ENCODE results near the gene MEFV. TPM values are rescaled to one million over a fixed set of nuclear protein-coding genes. Genes with fewer than 3 reads are reported as not detected.
"Not testable (repeated sequence)": the region's sequence is repeated elsewhere in the genome, so short reads cannot be mapped to it uniquely, and the experiment has no call there.

The MEFV gene
- total RNA-seq, 2 donors from 2014 or later: 3.5 to 6.1 TPM

GRCh38 chr16:3212006-3212405, 44.4 kb downstream of the MEFV start:
- ATAC-seq (ENCODE audit: insufficient number of reproducible peaks, low FRiP score, low read depth) (no peak), DNase-seq (ENCODE audit: low spot score) (no peak)
- Histone ChIP-seq H3K36me3 (no peaks in the 10 kb centered on the region), H3K9me3 (no peaks in the 10 kb centered on the region), H3K27ac (no peak overlapping the region), H3K4me3 (no peak overlapping the region), H3K4me1 (ENCODE audit: control insufficient read depth in 1 of 2, low read depth in 2 of 2) (no peaks in the 10 kb centered on the region), H3K27me3 (replicated peaks; ENCODE audit: insufficient read depth) (no peaks in the 10 kb centered on the region)
- no peak for TF ChIP-seq CTCF (IDR thresholded peaks at IDR 0.05)

DNA sequence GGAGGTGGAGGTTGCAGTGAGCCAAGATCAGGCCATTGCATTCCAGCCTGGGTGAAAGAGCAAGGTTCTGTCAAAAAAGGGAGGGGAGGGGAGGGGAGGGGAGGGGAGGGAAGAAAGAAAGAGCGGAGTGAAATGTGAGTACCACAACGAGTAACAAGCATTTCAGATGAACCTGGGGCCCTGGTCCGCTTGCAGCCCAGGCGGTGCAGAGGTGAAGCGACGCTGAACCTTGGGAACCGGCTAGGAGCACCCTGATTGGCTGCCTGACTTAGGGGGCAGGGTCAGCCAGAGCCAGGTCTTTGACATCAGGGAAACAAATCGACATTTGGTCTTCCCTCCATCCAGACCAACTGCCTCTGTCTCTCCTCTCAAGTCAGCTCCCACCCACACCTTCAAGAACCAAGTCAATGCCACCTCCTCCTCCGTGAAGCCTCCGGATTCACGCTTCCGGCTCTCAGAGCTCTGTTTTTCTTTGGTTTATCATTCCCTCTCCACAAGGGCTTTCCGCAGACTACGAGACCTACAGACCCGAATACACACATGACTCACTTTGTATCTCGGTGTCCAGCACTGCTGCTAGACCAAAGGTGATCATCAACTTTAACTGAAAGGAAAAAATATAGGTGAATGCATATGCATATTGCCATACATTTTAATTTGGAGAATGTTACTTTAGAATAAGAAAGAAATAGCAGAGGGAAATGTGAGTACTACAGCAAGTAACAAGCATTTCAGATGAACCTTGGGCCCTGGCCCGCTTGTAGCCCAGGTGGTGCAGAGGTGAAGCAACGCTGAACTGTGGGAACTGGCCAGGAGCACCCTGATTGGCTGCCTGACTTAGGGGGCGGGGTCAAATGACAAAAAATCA, 49.1 kb downstream of the MEFV start:
- no peak overlapping the region for H3K27ac ChIP-seq
- no peak for TF ChIP-seq CTCF (IDR thresholded peaks at IDR 0.05)
- H3K36me3 ChIP-seq: no peaks in the 10 kb centered on the region
- peaks cover 6% of the 10 kb centered on the region for H3K9me3 ChIP-seq
- no peak for ATAC-seq (ENCODE audit: insufficient number of reproducible peaks, low FRiP score, low read depth)
- H3K27me3 ChIP-seq (replicated peaks; ENCODE audit: insufficient read depth): no peaks in the 10 kb centered on the region
- H3K4me1 ChIP-seq (ENCODE audit: control insufficient read depth in 1 of 2, low read depth in 2 of 2): no peaks in the 10 kb centered on the region
- no peak overlapping the region for H3K4me3 ChIP-seq
- no peak for DNase-seq (ENCODE audit: low spot score)

DNA sequence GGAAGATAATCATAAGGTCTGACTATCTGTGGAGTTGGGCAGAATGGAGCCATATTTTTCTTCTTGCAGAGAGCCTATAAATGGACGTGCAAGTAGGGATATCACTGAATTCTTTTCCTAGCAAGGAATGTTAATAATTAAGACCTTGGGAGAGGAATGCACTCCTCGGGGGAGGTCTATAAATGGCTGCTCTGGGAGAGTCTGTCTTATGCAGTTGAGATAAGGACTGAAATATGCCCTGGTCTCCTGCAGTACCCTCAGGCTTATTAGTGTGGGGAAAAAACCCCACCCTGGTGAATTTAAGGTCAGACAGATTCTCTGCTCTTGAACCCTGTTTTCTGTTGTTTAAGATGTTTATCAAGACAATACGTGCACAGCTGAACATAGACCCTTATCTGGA, 50.5 kb downstream of the MEFV start:
- not testable (repeated sequence) for DNase-seq (ENCODE audit: low spot score); ATAC-seq (ENCODE audit: insufficient number of reproducible peaks, low FRiP score, low read depth); H3K9me3 ChIP-seq; H3K27ac ChIP-seq; H3K4me3 ChIP-seq; H3K4me1 ChIP-seq (ENCODE audit: control insufficient read depth in 1 of 2, low read depth in 2 of 2); H3K36me3 ChIP-seq; H3K27me3 ChIP-seq (replicated peaks; ENCODE audit: insufficient read depth)

GRCh38 chr16:3202903-3203539, 53.4 kb downstream of the MEFV start:
- no peak for DNase-seq (ENCODE audit: low spot score)
- no peak for TF ChIP-seq CTCF (IDR thresholded peaks at IDR 0.05)
- no peak for ATAC-seq (ENCODE audit: insufficient number of reproducible peaks, low FRiP score, low read depth)
- no peaks in the 10 kb centered on the region for H3K4me1 ChIP-seq (ENCODE audit: control insufficient read depth in 1 of 2, low read depth in 2 of 2)
- H3K36me3 ChIP-seq: no peaks in the 10 kb centered on the region
- H3K27me3 ChIP-seq (replicated peaks; ENCODE audit: insufficient read depth): no peaks in the 10 kb centered on the region
- peaks cover 6% of the 10 kb centered on the region for H3K9me3 ChIP-seq
- H3K27ac ChIP-seq: no peak overlapping the region
- no peak overlapping the region for H3K4me3 ChIP-seq

DNA sequence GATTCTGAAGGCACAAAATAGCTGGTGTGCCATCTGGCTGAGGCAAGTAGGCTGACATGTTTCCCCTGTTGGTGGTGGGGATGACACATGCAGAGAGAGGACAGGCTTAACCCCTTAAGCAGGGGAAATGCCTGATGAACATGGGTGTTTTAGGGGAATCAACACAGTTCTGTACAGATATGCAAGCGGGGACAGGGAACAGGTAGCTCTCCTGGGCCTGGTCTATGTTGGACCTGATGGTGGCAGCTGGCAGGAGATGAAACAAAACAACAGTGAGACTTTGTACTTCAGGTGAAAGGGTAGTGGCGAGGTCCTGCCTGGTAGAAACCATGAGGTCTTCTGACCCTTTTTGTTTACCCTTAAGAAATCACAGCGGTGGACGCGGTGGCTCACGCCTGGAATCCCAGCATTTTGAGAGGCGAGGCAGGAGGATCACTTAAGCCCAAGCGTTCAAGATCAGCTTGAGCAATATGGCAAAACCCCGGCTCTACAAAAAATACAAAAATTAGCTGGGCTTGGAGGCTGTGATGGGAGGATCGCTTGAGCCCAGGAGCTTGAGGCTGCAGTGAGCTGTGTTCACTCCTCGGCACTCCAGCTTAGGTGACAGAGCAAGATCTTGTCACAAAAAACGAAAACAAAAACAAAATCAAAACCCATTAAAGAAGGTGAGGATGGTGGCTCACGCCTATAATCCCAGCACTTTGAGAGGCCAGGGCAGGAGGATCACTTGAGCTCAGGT, 57.9 kb downstream of the MEFV start:
- H3K4me1 ChIP-seq (ENCODE audit: control insufficient read depth in 1 of 2, low read depth in 2 of 2): no peaks in the 10 kb centered on the region
- DNase-seq (ENCODE audit: low spot score): no peak
- H3K4me3 ChIP-seq: no peak overlapping the region
- no peak overlapping the region for H3K27ac ChIP-seq
- no peak for ATAC-seq (ENCODE audit: insufficient number of reproducible peaks, low FRiP score, low read depth)
- no peaks in the 10 kb centered on the region for H3K9me3 ChIP-seq
- H3K36me3 ChIP-seq: no peaks in the 10 kb centered on the region
- H3K27me3 ChIP-seq (replicated peaks; ENCODE audit: insufficient read depth): no peaks in the 10 kb centered on the region
- TF ChIP-seq CTCF (IDR thresholded peaks at IDR 0.05): no peak

DNA sequence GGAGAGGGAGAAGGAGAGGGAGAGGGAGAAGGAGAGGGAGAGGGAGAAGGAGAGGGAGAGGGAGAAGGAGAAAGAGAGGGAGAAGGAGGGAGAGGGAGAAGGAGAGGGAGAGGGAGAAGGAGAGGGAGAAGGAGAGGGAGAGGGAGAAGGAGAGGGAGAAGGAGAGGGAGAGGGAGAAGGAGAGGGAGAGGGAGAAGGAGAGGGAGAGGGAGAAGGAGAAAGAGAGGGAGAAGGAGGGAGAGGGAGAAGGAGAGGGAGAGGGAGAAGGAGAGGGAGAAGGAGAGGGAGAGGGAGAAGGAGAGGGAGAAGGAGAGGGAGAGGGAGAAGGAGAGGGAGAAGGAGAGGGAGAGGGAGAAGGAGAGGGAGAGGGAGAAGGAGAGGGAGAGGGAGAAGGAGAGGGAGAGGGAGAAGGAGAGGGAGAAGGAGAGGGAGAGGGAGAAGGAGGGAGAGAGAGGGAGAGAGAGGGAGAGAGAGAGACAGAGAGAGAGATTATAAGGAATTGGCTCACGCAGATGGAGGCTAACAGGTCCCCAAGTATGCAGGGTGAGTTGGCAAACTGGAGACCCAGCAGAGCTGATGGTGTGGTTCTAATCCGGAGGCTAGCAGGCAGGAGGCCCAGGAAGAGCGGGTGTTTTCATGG, 58.6 kb downstream of the MEFV start:
- ATAC-seq (ENCODE audit: insufficient number of reproducible peaks, low FRiP score, low read depth); H3K4me1 ChIP-seq (ENCODE audit: control insufficient read depth in 1 of 2, low read depth in 2 of 2); DNase-seq (ENCODE audit: low spot score); H3K27ac ChIP-seq; H3K27me3 ChIP-seq (replicated peaks; ENCODE audit: insufficient read depth); H3K36me3 ChIP-seq; H3K9me3 ChIP-seq; H3K4me3 ChIP-seq: not testable (repeated sequence)
